Subcutaneous adipose tissue (tissue), 4 donors: ENCODE data around the gene AATK. TPM values are rescaled to one million over a fixed set of nuclear protein-coding genes. Genes with fewer than 3 reads are reported as not detected.

Experiments
- total RNA-seq, 4 donors: library from RNA; depleted of rRNA; stranded (reverse); fragments of >200 nt; gene quantifications; one replicate each; pipeline ENCODE4 v1.1.0, GENCODE V29; 2016
- TF ChIP-seq, protein P1 (sequence below): fragments of 450-650 bp; IDR thresholded peaks from one replicate; pipeline ENCODE4 v1.5.1; 2016; ENCODE audit warnings: low read depth, mild to moderate bottlenecking, control low read depth, antibody characterized with exemption, moderate library complexity

The AATK gene
- total RNA-seq, 4 donors from 2014 or later = 1.0 to 2.0 (median 1.7) TPM

DNA sequence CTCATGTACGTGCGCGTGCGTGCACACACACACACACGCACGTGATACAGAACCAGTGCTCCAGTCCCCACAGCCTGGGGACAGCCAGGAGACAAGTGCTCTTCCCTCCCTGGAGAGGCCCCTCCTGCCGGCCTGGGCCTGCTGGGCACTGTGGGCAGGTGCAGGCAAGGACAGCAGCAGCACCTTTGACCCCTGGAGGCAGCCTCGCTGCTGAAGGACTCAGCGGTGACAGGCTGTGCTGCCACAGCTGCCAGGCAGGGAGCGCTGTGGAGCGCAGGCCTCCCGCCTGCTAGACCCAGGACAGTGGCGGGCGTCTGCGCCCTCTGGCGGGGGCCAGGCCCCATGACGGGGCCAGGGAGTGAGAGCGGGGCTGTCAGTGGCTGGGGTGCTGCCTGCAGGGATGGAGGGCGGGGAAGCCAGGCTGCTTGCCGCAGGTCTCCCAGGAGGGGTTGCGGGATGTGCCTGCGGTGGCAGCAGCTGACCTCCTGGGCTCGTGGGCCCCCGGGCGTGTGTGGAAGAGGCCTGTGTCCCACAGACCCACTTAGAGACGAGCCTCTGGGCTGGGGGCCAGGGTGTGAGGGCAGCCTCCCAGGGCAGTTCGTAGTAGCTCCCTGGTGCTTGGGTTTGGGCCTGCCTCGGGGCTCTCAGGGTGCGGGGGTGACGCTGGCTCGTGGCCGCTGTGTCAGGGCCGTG lies 64.3 kb downstream of the AATK start:
- TF ChIP-seq, protein P1, sequence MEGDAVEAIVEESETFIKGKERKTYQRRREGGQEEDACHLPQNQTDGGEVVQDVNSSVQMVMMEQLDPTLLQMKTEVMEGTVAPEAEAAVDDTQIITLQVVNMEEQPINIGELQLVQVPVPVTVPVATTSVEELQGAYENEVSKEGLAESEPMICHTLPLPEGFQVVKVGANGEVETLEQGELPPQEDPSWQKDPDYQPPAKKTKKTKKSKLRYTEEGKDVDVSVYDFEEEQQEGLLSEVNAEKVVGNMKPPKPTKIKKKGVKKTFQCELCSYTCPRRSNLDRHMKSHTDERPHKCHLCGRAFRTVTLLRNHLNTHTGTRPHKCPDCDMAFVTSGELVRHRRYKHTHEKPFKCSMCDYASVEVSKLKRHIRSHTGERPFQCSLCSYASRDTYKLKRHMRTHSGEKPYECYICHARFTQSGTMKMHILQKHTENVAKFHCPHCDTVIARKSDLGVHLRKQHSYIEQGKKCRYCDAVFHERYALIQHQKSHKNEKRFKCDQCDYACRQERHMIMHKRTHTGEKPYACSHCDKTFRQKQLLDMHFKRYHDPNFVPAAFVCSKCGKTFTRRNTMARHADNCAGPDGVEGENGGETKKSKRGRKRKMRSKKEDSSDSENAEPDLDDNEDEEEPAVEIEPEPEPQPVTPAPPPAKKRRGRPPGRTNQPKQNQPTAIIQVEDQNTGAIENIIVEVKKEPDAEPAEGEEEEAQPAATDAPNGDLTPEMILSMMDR = no peak

DNA sequence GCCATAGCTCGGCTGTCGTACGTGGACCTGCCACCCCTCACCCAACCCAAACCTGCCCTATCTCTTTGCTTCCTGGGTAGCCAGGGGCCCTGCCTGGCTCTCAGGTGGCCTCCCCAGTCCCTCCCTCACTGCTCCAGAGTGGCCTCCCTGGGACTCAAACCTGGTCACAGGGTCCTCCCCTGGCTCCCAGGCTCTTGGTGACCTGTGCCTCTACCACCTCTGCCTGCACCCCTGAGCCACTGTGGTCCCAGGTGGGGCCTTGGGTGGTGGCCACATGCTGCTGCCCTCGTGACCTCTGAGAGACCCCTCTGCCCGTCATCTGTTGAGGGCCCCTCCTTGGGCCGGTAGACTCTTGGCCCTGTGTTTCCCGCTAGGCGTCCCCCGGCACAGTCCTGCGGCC lies 65.4 kb downstream of the AATK start:
- TF ChIP-seq, protein P1 = no peak

DNA sequence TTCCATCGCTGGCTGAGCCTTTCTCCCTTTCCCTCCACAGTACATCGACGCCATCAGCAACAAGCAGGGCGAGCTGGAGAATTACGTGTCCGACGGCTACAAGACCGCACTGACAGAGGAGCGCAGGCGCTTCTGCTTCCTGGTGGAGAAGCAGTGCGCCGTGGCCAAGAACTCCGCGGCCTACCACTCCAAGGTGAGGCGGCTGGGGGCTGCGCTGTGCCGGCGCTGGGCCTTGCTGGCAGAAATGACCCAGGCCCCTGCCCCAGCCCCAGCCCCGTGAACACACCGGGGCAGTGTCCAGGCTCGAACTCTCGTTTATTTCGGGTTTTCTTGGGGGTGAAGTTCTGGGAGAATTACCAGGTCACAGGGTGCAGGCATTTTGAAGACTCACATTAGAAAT lies 66.1 kb downstream of the AATK start:
- TF ChIP-seq, protein P1 = no peak

DNA sequence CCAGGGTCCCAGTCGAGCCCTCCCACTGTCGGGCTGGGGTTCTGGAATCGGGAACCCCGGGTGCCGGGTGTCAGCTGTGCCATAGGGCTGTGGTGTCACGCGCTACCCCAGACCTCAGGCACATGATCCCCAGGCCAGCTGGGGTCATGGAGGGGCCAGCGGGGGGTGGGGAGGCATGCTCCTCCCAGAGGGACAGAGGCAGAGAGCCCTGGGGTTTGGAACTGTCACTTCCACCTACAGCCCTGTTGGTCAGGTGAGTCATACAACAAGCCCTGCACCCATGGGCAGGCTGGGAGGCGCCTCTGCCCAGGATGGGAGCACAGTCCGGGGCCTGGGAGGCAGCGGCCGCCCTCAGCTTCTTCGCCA lies 68.1 kb downstream of the AATK start:
- TF ChIP-seq, protein P1 = no peak

DNA sequence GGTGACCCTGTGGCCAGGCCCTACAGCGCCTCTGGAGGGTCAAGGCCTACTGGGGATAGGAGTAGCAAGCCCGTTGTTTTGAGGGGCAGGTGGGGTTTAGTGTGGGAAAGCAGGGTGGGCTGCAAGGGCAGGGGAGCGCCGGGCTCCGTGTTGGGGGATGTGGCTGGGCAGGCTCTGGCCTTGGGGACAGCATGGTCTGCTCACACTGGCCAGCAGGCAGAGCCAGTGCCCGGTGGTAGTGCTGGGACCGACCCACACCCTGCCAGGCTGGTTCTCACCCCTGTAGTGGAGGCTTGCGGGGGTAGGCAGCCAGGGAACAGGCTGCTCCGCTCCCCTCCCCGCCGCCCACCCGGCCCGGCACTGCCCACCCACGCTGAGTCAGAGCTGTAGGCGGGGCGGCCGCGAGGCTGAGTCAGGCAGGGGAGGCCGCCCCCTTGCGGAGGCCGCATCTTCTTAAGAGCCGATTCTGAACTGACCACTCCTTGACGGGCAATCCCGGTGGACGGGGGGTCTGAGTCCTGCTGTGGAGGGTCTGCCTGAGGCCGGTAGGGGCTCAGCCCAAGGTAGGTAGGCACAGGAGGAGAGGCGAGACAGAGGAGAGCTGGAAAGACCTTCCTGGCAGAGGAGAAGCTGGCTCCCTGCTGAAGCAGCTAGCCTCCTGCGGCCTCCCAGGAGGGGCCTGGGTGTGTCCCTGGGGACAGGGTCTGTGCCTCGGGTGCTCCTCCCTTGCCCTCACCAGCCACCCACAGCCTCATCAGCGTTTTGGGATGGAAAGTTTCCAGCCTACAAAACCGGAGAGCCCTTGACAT lies 68.7 kb downstream of the AATK start:
- TF ChIP-seq, protein P1 = no peak

DNA sequence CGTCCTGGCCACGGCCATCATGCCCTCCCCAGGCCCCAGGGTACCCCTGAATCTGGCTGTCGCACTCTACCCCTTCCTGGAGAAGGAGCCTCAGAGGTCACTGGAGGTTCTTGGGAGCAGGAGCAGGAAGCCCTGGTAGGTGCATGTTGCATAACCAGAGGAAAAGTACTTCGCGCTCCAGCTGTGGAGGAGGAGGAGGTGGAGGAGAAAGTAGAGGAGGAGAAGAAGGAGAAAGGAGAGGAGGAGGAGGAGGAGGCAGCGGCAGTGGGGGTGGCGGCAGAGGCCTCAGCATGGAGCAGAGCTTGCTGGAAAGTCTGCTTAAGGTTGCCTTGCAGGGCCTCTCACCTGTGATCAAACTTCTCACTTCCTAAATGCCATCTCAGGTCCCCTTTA lies 69.3 kb downstream of the AATK start:
- TF ChIP-seq, protein P1 = no peak

DNA sequence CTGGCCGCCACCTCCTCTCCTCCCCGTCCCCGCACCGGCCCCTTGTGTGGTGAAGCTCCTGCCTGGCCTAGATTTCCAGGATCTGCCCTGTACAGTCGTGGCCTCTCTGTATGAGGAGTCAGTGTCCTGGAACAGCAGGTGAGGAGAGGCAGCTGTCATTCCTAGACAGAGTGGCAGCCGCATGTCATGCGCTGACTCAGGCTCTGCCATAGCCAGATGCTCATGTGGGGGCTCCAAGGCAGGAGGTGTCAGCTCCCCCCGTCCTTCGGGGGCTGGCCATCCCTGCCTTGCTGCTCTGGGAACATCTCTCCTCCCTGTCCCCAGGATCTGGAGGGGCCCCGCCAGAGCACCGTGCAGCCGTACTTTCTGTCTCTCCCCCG lies 70.6 kb downstream of the AATK start:
- TF ChIP-seq, protein P1 = no peak
